Mesodermal cell (in vitro differentiated cells): Measurements from ENCODE around the gene LILRA5.

ENCODE experiments used
- H3K27ac ChIP-seq: 2 replicates; pipeline ENCODE4 v1.7.0; 2013; ENCODE audit warnings: mild to moderate bottlenecking, low read depth, low read length, moderate library complexity; ENCODE audit not compliant: severe bottlenecking
- H3K36me3 ChIP-seq: 2 replicates; pipeline ENCODE4 v1.7.1; 2013; ENCODE audit warnings: mild to moderate bottlenecking, low read length, moderate library complexity; ENCODE audit not compliant: control insufficient read depth, insufficient read depth
- H3K4me1 ChIP-seq: one replicate; pipeline ENCODE4 v1.7.1; 2013; ENCODE audit warnings: mild to moderate bottlenecking, low read length; ENCODE audit not compliant: insufficient read depth, control insufficient read depth, poor library complexity, severe bottlenecking
- H3K4me3 ChIP-seq: 2 replicates; pipeline ENCODE4 v1.7.0; 2013; ENCODE audit warnings: low read length, control low read depth, mild to moderate bottlenecking; ENCODE audit not compliant: insufficient read depth, poor library complexity, severe bottlenecking; ENCODE audit errors: extremely low read depth
- H3K9me3 ChIP-seq: 2 replicates; pipeline ENCODE4 v1.7.1; 2013; ENCODE audit warnings: mild to moderate bottlenecking, low read length, moderate library complexity; ENCODE audit not compliant: control insufficient read depth
- WGBS, 2 experiments: methylation state at CpG; one replicate each; pipeline ENCODE4 v1.1.5; 2013; ENCODE audit warnings: missing lambda C conversion rate in 2 of 2; ENCODE audit not compliant: insufficient coverage in 2 of 2; 5-methylcytosine and 5-hydroxymethylcytosine counted together

The LILRA5 gene

DNA sequence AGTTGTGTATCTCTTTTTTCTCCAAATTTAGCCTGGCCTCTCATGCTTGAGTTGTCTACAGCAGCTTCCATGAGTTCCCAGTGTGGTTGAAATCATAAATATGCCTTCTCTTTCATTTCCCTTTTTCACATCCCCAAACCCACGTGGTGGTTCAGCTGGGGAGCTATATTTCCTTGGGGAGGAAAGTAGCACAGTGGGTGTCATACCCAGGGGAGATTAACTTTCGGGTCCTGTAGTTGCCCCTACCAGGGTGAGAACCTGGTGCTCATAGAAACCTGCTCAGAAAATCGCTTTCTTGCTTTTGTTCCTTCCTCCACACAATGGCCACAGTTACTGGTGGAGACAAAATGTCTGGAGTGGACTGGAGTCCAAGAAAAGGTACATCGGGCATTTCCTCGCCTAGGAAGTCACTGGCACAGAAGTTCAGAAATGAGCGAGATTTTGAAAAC is 33.0 kb upstream of the LILRA5 start:
- Histone ChIP-seq H3K27ac (no peak overlapping the region), H3K36me3 (no peaks in the 10 kb centered on the region), H3K4me1 (no peaks in the 10 kb centered on the region), H3K4me3 (no peak overlapping the region), H3K9me3 (no peaks in the 10 kb centered on the region)
- 70 to 93% methylated on average over 3 of the region's 6 CpGs for WGBS, 2 experiments

- Histone ChIP-seq H3K36me3 (no peaks in the 10 kb centered on the region), H3K4me3 (no peak overlapping the region)
Measured at GRCh38 chr19:54343868-54344267, 30.9 kb upstream of the LILRA5 start.

GRCh38 chr19:54341295-54341694 is 28.3 kb upstream of the LILRA5 start:
- Histone ChIP-seq H3K36me3 (no peaks in the 10 kb centered on the region), H3K4me3 (no peak overlapping the region), H3K4me1 (no peaks in the 10 kb centered on the region), H3K27ac (no peak overlapping the region), H3K9me3 (no peaks in the 10 kb centered on the region)
- WGBS, 2 experiments, result 78 to 90% methylated on average over 7 of the region's 8 CpGs

More at GRCh38 chr19:54343868-54344267, 30.9 kb upstream of the LILRA5 start:
- WGBS, 2 experiments, result 90 to 96% methylated on average over 2 of the region's 4 CpGs
- H3K4me1 ChIP-seq, result no peaks in the 10 kb centered on the region
- no peak overlapping the region for H3K27ac ChIP-seq
- no peaks in the 10 kb centered on the region for H3K9me3 ChIP-seq

DNA sequence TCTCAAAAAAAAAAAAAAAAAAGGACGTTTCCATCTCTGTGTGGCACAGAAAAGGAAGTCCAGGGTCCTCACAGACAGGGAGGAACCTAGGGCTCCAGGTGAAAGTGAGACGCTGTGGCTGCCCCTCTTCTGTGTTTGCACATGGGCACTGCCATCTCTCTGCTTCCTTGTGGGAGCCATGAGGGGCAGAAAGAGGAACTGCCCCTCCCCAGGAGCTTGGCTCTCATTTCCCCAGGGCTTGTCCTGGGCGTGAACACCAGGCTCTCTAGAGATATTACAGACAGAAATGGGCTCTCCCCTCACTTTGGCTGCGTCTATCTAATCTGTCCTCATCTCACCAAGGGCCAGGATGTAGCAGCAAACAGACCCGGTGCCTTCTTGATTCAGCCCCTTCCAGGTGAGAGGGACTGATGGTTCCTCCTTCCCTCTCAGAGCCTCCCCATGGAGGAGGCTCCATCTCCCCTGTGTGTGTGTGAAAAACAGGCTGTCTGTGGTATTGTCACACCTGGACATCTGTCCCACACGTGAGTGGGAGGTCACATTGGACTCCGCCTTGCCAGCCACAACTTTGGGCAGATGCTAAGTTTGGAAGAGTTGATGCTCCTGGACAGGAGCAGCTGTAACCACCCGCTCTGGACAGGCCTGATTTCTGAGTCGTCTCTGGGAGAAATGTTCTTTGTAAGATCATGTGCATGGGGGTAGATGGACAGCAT is 26.8 kb upstream of the LILRA5 start:
- 84 to 87% methylated on average over 7 to 8 of the region's 9 CpGs for WGBS, 2 experiments
- H3K27ac ChIP-seq, result no peak overlapping the region
- H3K9me3 ChIP-seq, result no peaks in the 10 kb centered on the region
- H3K36me3 ChIP-seq, result no peaks in the 10 kb centered on the region
- no peaks in the 10 kb centered on the region for H3K4me1 ChIP-seq
- no peak overlapping the region for H3K4me3 ChIP-seq

DNA sequence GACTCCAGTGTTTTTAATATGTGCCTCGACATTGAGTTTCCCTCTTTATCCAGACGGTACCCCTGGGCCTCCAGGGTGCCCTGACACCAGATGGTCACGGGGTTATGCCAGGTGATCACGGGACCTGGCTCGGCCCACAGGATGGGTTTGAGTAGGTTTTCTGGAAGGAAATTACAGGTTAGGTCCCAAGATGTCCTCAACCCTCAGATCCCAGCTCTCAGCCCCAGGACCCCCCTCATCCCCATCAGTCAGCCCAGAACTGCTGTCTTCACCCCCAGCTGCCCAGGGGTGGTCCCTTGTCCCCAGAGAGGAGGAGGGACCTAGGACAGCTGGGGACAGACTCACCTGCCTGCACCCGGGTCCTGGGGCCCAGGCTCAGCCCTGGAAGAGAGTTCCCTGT is 25.6 kb upstream of the LILRA5 start:
- H3K36me3 ChIP-seq, result no peaks in the 10 kb centered on the region
- H3K4me3 ChIP-seq, result no peak overlapping the region
- no peaks in the 10 kb centered on the region for H3K4me1 ChIP-seq
- WGBS, 2 experiments, result 75 to 90% methylated on average over 2 to 4 of the region's 6 CpGs
- H3K9me3 ChIP-seq, result no peaks in the 10 kb centered on the region
- no peak overlapping the region for H3K27ac ChIP-seq

GRCh38 chr19:54337858-54338230 is 24.9 kb upstream of the LILRA5 start:
- WGBS, 2 experiments, result 82 to 94% methylated on average over 8 to 9 of the region's 9 CpGs
- no peaks in the 10 kb centered on the region for H3K36me3 ChIP-seq
- H3K4me3 ChIP-seq, result no peak overlapping the region
- H3K27ac ChIP-seq, result no peak overlapping the region
- H3K9me3 ChIP-seq, result no peaks in the 10 kb centered on the region
- H3K4me1 ChIP-seq, result no peaks in the 10 kb centered on the region

- Histone ChIP-seq H3K27ac (no peak overlapping the region), H3K4me3 (no peak overlapping the region), H3K9me3 (no peaks in the 10 kb centered on the region), H3K36me3 (no peaks in the 10 kb centered on the region), H3K4me1 (no peaks in the 10 kb centered on the region)
- 88 to 91% methylated on average over 25 to 28 of the region's 34 CpGs for WGBS, 2 experiments
Measured at GRCh38 chr19:54336893-54337857, 24.2 kb upstream of the LILRA5 start.

- Histone ChIP-seq H3K4me1 (no peaks in the 10 kb centered on the region), H3K9me3 (no peaks in the 10 kb centered on the region), H3K27ac (no peak overlapping the region), H3K36me3 (no peaks in the 10 kb centered on the region), H3K4me3 (no peak overlapping the region)
- WGBS, 2 experiments, result 84 to 88% methylated on average over 8 to 9 of the region's 12 CpGs
Measured at GRCh38 chr19:54335979-54336892, 23.3 kb upstream of the LILRA5 start.

GRCh38 chr19:54335164-54335563 is 22.2 kb upstream of the LILRA5 start:
- no peaks in the 10 kb centered on the region for H3K36me3 ChIP-seq
- no peaks in the 10 kb centered on the region for H3K9me3 ChIP-seq
- no peak overlapping the region for H3K27ac ChIP-seq
- H3K4me1 ChIP-seq, result no peaks in the 10 kb centered on the region
- H3K4me3 ChIP-seq, result no peak overlapping the region
- WGBS, 2 experiments, result 60 to 100% methylated on average over 2 of the region's 5 CpGs

GRCh38 chr19:54333586-54334298 is 20.8 kb upstream of the LILRA5 start:
- no peaks in the 10 kb centered on the region for H3K4me1 ChIP-seq
- H3K4me3 ChIP-seq, result no peak overlapping the region
- H3K27ac ChIP-seq, result no peak overlapping the region
- 82 to 83% methylated on average over 1 to 3 of the region's 3 CpGs for WGBS, 2 experiments
- no peaks in the 10 kb centered on the region for H3K36me3 ChIP-seq
- no peaks in the 10 kb centered on the region for H3K9me3 ChIP-seq
